Adrenal gland (tissue), 5 donors: ENCODE measurements around the gene DMP1.

ENCODE experiments used
- CTCF ChIP-seq, 6 experiments: fragments of 450-650 bp in 4 of 6; fragments of 200-600 bp in 2 of 6; sonication (generic) in 1 of 6; IDR thresholded peaks; 1 replicate in 5 of 6; 2 replicates in 1 of 6; pipeline versions ENCODE4 v1.5.1 to v1.8.0; 2016 to 2021; ENCODE audit warnings: antibody characterized with exemption in 6 of 6, mild to moderate bottlenecking in 2 of 6, moderate library complexity in 1 of 6
- POLR2A ChIP-seq, 2 donors: fragments of 450-650 bp; IDR thresholded peaks; one replicate each; pipeline ENCODE4 v1.6.1; 2017; ENCODE audit warnings: antibody characterized with exemption in 2 of 2, mild to moderate bottlenecking in 2 of 2, moderate library complexity in 1 of 2
- donor health status: DM: no; HTN: no; CAD: no.

- TF ChIP-seq CTCF (IDR thresholded peaks at IDR 0.05) (peak; percentile 61 to 82 (median 78)), POLR2A (IDR thresholded peaks at IDR 0.05) (no peak)
These were observed 29.5 kb downstream of the DMP1 start for GRCh38 chr4:87679449-87680169.
